GM18907 (cell line): ENCODE measurements around the gene DIMT1.
A peak's percentile ranks its signal among the peaks of the same experiment; 100 is the strongest.

ENCODE experiments used
- ATAC-seq: cut with Tn5 transposase; IDR thresholded peaks from one replicate; pipeline ENCODE4 v1.9.1; 2021; ENCODE audit warnings: mild to moderate bottlenecking, moderate library complexity; ENCODE audit not compliant: unreplicated experiment

Gene DIMT1

GRCh38 chr5:62372600-62372999, 31.1 kb downstream of the DIMT1 start:
- ATAC-seq: no peak

- ATAC-seq: no peak
Measured at GRCh38 chr5:62371409-62371808, 32.3 kb downstream of the DIMT1 start.

- no peak for ATAC-seq
Measured at GRCh38 chr5:62369039-62369438, 34.7 kb downstream of the DIMT1 start.

GRCh38 chr5:62362701-62363100, 41.0 kb downstream of the DIMT1 start:
- no peak for ATAC-seq

- ATAC-seq: peak; percentile 90
Measured at GRCh38 chr5:62354028-62354874, 49.5 kb downstream of the DIMT1 start.

GRCh38 chr5:62348723-62349481, 54.8 kb downstream of the DIMT1 start:
- no peak for ATAC-seq

- no peak for ATAC-seq
Measured at GRCh38 chr5:62347928-62348327, 55.8 kb downstream of the DIMT1 start.

- no peak for ATAC-seq
Measured at GRCh38 chr5:62346748-62347147, 57.0 kb downstream of the DIMT1 start.

- ATAC-seq: no peak
Measured at GRCh38 chr5:62343428-62343827, 60.3 kb downstream of the DIMT1 start.

- ATAC-seq: peak; percentile 44
Measured at GRCh38 chr5:62342476-62342837, 61.2 kb downstream of the DIMT1 start.

- ATAC-seq: peak; percentile 62
Measured at GRCh38 chr5:62341783-62342475, 61.8 kb downstream of the DIMT1 start.

GRCh38 chr5:62340979-62341378, 62.7 kb downstream of the DIMT1 start:
- no peak for ATAC-seq

- ATAC-seq: no peak
Measured at GRCh38 chr5:62340392-62340791, 63.3 kb downstream of the DIMT1 start.
